DND-41 (cell line): Measurements from ENCODE around the gene SFRP5.

ENCODE experiments used
- ATAC-seq: fragments of 200-7000 bp; cut with Tn5 transposase; 3 replicates; pipeline ENCODE4 v1.9.1; 2021; ENCODE audit warnings: low read depth; ENCODE audit not compliant: insufficient read depth
- DNase-seq: peaks from one replicate; pipeline ENCODE4 v3.0.0-alpha.2; 2020
- H2AFZ ChIP-seq: 2 replicates; pipeline ENCODE4 v1.6.0; 2012; ENCODE audit warnings: low read depth, low read length
- H3K27ac ChIP-seq: 2 replicates; pipeline ENCODE4 v1.5.1; 2012; ENCODE audit warnings: low read length, inconsistent platforms
- H3K27me3 ChIP-seq: fragments of 200-600 bp; sonication (generic); 2 replicates; pipeline ENCODE4 v1.6.0; 2012; ENCODE audit warnings: low read length, mild to moderate bottlenecking, inconsistent platforms; ENCODE audit not compliant: insufficient read depth, poor library complexity
- H3K36me3 ChIP-seq: 2 replicates; pipeline ENCODE4 v1.5.1; 2012; ENCODE audit warnings: low read length, inconsistent platforms; ENCODE audit not compliant: insufficient read depth
- H3K4me1 ChIP-seq: 2 replicates; pipeline ENCODE4 v1.5.1; 2012; ENCODE audit warnings: mild to moderate bottlenecking, low read length; ENCODE audit not compliant: insufficient read depth
- H3K4me2 ChIP-seq: 2 replicates; pipeline ENCODE4 v1.6.0; 2012; ENCODE audit warnings: mild to moderate bottlenecking, moderate library complexity, low read length, inconsistent platforms; ENCODE audit not compliant: insufficient read depth
- H3K4me3 ChIP-seq, 2 experiments: fragments of 200-600 bp in 1 of 2; shearing (Covaris generic) in 1 of 2; 2 replicates each; pipeline ENCODE4 v1.5.1; 2012 to 2016; ENCODE audit warnings: inconsistent platforms in 2 of 2, low read length in 2 of 2, mild to moderate bottlenecking in 2 of 2, low read depth in 1 of 2, moderate library complexity in 1 of 2
- H3K79me2 ChIP-seq: 2 replicates; pipeline ENCODE4 v1.6.0; 2012; ENCODE audit warnings: low read length, inconsistent platforms; ENCODE audit not compliant: insufficient read depth
- H3K9ac ChIP-seq: 2 replicates; pipeline ENCODE4 v1.6.0; 2012; ENCODE audit warnings: low read depth, mild to moderate bottlenecking, inconsistent platforms, low read length, moderate library complexity
- H3K9me3 ChIP-seq: 2 replicates; pipeline ENCODE4 v1.5.1; 2012; ENCODE audit warnings: low read length, moderate library complexity, mild to moderate bottlenecking, inconsistent platforms; ENCODE audit not compliant: insufficient read depth, severe bottlenecking
- H4K20me1 ChIP-seq: 2 replicates; pipeline ENCODE4 v1.6.0; 2012; ENCODE audit warnings: low read length; ENCODE audit not compliant: insufficient read depth
- CTCF ChIP-seq: IDR thresholded peaks from 2 replicates; pipeline ENCODE4 v1.5.1; 2012; ENCODE audit warnings: borderline replicate concordance, low read length, moderate library complexity, mild to moderate bottlenecking; ENCODE audit not compliant: poor library complexity, severe bottlenecking; ENCODE audit errors: extremely low read depth
- EZH2 ChIP-seq: IDR thresholded peaks from 3 replicates; pipeline ENCODE4 v1.6.1; 2012; ENCODE audit warnings: borderline replicate concordance, low read depth, mild to moderate bottlenecking, moderate library complexity, low read length, inconsistent platforms; ENCODE audit not compliant: severe bottlenecking

SFRP5 gene

DNA sequence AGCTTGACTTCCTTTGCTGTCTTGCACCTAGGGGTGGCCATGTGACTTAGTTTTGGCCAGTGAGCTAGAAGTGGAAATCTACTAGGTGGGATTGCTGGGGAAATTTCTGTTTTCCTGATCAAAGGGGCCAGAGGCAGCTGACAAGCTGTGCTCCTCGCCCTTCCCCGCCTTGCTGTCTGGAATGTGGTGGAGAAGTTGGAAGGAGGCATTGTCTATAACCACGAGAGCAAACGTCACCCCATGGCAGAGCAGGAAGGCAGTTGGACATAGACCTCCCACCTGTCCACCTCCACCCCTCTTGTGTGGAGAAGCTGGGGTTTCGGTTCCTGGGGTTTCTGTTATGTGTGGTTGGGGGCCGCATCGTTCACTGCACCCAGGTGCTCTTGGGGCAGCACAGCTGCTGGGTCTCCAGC, 7.3 kb downstream of the SFRP5 start:
- no peak for TF ChIP-seq CTCF
- TF ChIP-seq EZH2: no peak
- Histone ChIP-seq H3K27ac (no peak overlapping the region), H3K4me2 (no peak overlapping the region), H4K20me1 (peaks cover 6% of the 10 kb centered on the region; the same call in 1 of the 2 replicates), H3K79me2 (no peaks in the 10 kb centered on the region), H3K4me1 (no peaks in the 10 kb centered on the region), H3K9me3 (no peaks in the 10 kb centered on the region), H3K9ac (no peak overlapping the region), H3K36me3 (peaks cover 19% of the 10 kb centered on the region), H2AFZ (no peak overlapping the region), H3K4me3 (no peak overlapping the region), H3K27me3 (no peaks in the 10 kb centered on the region)
- DNase-seq: no peak
- ATAC-seq: no peak

DNA sequence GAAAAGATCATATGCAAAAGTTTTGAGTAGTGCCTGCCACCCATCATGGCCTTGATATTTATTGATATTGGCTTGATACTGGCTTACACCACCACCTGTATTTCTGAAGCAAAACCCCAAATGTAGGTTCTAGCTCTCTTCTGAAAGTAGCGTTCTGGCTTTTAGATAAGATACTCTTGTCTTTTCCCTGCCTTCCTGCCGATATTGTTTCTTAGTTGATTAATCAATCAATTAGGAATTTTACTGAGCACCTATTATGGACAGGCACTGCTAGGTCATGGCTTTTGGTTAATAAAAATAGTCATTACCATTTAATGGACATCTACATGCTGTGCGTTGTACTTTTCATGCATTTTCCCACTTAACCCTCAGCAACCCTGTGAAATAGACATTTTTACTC, 7.9 kb downstream of the SFRP5 start:
- Histone ChIP-seq H3K4me2 (no peak overlapping the region), H3K4me3 (no peak overlapping the region), H4K20me1 (peaks cover 6% of the 10 kb centered on the region; the same call in 1 of the 2 replicates), H3K79me2 (no peaks in the 10 kb centered on the region), H3K27me3 (no peaks in the 10 kb centered on the region), H3K36me3 (peaks cover 25% of the 10 kb centered on the region), H3K27ac (no peak overlapping the region), H3K9ac (no peak overlapping the region), H2AFZ (no peak overlapping the region), H3K9me3 (no peaks in the 10 kb centered on the region), H3K4me1 (no peaks in the 10 kb centered on the region)
- TF ChIP-seq CTCF (no peak), EZH2 (no peak)
- DNase-seq (no peak), ATAC-seq (no peak)

GRCh38 chr10:97763411-97763810, 8.4 kb downstream of the SFRP5 start:
- Histone ChIP-seq H3K79me2 (no peaks in the 10 kb centered on the region), H2AFZ (no peak overlapping the region), H3K4me1 (no peaks in the 10 kb centered on the region), H4K20me1 (peaks cover 6% of the 10 kb centered on the region; the same call in 1 of the 2 replicates), H3K36me3 (peaks cover 26% of the 10 kb centered on the region), H3K27me3 (no peaks in the 10 kb centered on the region), H3K27ac (no peak overlapping the region), H3K4me3 (no peak overlapping the region), H3K4me2 (no peak overlapping the region), H3K9ac (no peak overlapping the region), H3K9me3 (no peaks in the 10 kb centered on the region)
- no peak for DNase-seq
- TF ChIP-seq CTCF: no peak
- no peak for TF ChIP-seq EZH2
- no peak for ATAC-seq

GRCh38 chr10:97762816-97763215, 9.0 kb downstream of the SFRP5 start:
- H3K79me2 ChIP-seq: no peaks in the 10 kb centered on the region
- DNase-seq (no peak), ATAC-seq (no peak)
- H3K27ac ChIP-seq: no peak overlapping the region
- TF ChIP-seq CTCF: no peak
- TF ChIP-seq EZH2: no peak
- no peak overlapping the region for H2AFZ ChIP-seq
- H4K20me1 ChIP-seq: peaks cover 6% of the 10 kb centered on the region; the same call in 1 of the 2 replicates
- no peaks in the 10 kb centered on the region for H3K4me1 ChIP-seq
- H3K4me3 ChIP-seq: no peak overlapping the region
- H3K36me3 ChIP-seq: peaks cover 26% of the 10 kb centered on the region
- H3K9me3 ChIP-seq: no peaks in the 10 kb centered on the region
- H3K4me2 ChIP-seq: no peak overlapping the region
- no peak overlapping the region for H3K9ac ChIP-seq
- no peaks in the 10 kb centered on the region for H3K27me3 ChIP-seq
